GM13977 (cell line): ENCODE data around the gene SLC44A1.

ENCODE experiments used
- DNase-seq: peaks from one replicate; pipeline ENCODE4 v3.0.0; 2012; ENCODE audit warnings: low spot score
- in situ Hi-C: fragments of 300-500 bp; cut with MboI; formaldehyde crosslinking; loops from one replicate; pipeline ENCODE4 v1.12.0; 2022; ENCODE audit warnings: low sequenced_read_pairs, low pct_unique_long_range_greater_than_20kb, mixed read lengths, inconsistent platforms; ENCODE audit not compliant: unreplicated experiment
- TF ChIP-seq, protein P1 (sequence below): IDR thresholded peaks from 2 replicates; pipeline ENCODE4 v1.5.1; 2012; ENCODE audit warnings: mild to moderate bottlenecking, control low read depth; ENCODE audit not compliant: insufficient read depth; ENCODE audit errors: extremely low read depth, missing control alignments

Gene SLC44A1

DNA sequence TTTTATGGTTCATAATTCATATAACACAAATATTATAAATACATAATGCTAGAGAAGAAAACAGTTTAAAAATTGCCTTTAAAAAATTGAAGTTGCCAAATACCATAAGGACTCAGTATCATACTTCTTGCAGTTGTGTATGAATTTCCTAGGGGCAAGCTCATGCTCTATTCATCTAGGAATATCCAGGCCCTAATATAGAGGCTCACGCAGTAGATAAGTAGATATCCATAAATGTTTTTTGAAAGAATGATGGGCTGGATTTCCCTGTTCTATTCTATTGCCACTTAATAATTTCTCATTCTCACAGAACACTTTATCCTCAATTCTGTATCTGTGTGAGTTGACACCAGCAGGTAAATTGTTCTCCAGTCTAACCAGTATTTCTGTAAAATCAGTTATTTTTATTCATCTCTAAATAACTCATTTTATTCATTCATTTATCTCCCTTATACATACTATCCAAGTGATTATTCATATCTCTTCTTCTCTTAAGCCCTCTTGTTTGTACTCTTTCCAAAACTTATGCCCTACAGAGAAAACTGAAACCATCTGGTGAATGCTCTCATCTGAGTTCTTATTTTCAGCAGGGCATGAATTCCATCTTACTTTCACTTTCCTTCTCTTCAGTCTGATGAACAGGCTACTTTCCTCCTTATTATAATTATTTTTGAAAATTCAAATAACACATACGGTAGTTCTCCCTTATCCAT is 97.1 kb downstream of the SLC44A1 start:
- no peak for DNase-seq
- TF ChIP-seq, protein P1, sequence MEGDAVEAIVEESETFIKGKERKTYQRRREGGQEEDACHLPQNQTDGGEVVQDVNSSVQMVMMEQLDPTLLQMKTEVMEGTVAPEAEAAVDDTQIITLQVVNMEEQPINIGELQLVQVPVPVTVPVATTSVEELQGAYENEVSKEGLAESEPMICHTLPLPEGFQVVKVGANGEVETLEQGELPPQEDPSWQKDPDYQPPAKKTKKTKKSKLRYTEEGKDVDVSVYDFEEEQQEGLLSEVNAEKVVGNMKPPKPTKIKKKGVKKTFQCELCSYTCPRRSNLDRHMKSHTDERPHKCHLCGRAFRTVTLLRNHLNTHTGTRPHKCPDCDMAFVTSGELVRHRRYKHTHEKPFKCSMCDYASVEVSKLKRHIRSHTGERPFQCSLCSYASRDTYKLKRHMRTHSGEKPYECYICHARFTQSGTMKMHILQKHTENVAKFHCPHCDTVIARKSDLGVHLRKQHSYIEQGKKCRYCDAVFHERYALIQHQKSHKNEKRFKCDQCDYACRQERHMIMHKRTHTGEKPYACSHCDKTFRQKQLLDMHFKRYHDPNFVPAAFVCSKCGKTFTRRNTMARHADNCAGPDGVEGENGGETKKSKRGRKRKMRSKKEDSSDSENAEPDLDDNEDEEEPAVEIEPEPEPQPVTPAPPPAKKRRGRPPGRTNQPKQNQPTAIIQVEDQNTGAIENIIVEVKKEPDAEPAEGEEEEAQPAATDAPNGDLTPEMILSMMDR: no peak
- in situ Hi-C loops: no loop called here

DNA sequence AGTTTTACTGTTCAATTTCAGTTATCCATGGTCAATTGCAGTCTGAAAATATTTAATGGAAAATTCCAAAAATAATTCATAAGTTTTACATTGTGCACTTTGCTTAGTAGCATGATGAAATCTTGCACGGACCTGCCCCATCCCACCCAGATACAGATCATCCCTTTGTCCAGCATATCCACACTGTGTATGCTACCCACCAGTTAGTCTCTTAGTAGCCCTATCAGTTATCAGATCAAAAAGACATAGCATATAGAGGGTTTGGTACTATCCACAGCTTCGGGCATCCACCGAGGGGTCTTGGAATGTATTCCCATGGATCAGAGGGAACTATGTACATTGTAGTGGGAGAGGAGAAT is 97.7 kb downstream of the SLC44A1 start:
- in situ Hi-C loops: no loop called here
- DNase-seq: no peak
- TF ChIP-seq, protein P1: no peak

DNA sequence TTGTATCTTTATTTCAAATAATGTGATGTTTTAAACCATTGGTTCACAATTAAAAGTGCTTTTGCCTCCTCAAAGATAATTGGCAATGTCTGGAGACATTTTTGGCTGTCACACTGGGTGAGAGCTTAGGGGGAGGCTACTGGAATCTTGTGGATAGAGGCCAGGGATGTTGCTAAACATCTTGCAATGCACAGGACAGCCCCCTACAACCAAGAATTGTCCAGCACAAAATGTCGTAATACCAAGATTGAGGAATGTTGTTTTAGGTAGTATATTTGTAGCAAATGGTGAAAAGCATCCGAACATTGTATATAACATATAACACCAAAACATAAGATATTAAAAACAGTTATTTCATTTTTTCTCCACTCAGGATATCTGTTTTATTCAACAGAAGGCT is 99.8 kb downstream of the SLC44A1 start:
- DNase-seq: no peak
- in situ Hi-C loops: no loop called here
- TF ChIP-seq, protein P1: no peak

DNA sequence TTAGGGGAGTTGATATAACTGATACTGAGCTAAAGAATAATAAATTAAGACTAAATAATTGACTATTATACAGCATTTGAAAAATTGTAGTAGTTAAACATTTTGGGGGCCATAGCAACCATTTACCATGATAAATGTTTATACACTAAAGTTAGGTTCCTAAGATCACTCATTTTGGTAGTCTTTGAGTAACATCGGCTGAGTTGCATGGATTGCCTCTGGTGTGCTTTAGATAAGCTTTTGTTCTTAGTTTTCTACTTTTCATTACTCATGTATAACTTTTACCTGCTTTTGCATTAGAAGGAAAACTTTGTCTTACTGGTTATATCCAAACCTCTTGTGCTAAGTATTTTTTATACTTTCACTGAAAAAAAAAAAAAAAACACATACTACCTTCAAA is 101.2 kb downstream of the SLC44A1 start:
- TF ChIP-seq, protein P1: no peak
- in situ Hi-C loops: no loop called here
- DNase-seq: no peak

DNA sequence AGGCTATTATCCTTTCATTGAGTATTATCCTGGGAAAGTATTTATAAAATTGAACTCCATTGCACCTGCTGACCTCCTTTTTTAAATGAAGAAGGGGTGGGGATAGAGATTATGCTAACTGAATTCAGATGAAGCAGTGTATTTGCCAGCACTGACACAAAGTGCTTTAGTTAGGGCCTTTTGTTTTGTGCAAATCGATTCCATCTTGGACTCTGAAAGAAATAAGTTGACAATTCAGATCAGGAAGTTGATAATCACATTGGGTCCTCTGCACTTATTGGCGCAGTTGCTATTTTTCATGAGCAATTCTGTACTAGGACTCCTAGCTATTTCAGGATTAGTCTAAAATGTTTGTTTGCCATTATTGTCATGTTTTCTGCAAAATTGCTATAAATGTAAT is 101.8 kb downstream of the SLC44A1 start:
- TF ChIP-seq, protein P1: no peak
- DNase-seq: no peak
- in situ Hi-C loops: no loop called here

DNA sequence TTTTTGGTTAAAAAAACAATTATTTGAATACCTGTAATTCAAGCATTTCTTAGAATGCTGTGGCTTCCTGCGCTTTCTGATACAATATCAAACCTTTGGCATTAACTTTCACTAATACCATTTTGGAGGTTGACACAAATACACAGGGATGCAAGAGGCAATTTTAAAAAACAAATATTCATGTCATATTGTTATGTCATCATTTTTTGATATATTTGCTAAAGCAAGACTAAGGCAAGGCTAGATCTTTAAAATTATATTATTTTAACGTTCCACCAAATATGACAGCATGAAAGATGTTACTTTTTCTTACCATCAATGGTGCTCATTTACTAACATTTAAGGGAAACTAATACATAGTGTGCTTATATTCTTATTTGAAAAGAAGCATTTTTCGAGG is 110.0 kb downstream of the SLC44A1 start:
- in situ Hi-C loops: no loop called here

More for the DNA sequence above, 110.0 kb downstream of the SLC44A1 start:
- TF ChIP-seq, protein P1: no peak
- DNase-seq: no peak
